NCI-H2227 treated with DMSO at 0.1 percent for 48 hours (cell line): ENCODE measurements around the gene TMEM109.

Source experiments
- DNase-seq: peaks from one replicate; lab custom pipeline; 2025; lab: John Stamatoyannopoulos, UW

The TMEM109 gene

DNA sequence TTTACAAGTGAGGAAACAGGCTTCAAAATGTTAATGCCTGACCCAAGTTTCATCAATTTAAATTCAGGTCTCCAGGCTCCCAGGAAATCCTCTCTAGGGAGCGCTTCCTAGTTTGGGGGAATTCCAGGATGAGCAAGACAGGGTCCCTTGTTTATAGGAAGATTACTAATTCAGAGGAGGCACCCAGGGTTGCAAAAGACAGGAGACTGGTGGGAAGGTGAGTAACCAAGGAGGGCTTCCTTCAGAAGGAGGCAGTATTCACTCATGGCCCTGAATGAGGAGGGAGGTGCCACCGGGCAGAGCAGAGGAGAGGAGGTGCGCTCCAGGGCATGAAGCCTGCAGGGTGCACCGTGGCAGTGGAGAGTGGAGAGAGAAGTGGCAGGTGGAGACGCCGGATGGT, 11.9 kb downstream of the TMEM109 start:
- no peak for DNase-seq

DNA sequence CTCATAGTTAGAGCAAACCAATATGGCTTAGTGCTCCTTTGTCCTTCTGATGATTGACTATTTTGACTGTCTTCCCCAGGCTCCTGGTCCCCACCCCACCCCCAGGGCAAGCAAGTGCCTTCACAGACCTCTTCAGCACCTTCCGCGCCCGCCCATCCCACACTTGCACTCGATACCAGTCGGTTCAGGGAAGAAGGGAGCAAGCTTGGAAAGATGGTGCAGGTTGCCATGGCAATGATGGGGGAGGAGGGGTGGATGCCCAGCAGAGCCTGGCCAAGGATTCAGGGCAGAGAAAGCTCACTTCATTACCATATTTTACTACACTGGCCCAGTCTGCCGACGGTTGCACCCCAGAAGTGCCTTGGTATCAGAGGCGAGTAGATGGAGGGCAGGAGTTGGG, 12.5 kb downstream of the TMEM109 start:
- DNase-seq, result no peak

DNA sequence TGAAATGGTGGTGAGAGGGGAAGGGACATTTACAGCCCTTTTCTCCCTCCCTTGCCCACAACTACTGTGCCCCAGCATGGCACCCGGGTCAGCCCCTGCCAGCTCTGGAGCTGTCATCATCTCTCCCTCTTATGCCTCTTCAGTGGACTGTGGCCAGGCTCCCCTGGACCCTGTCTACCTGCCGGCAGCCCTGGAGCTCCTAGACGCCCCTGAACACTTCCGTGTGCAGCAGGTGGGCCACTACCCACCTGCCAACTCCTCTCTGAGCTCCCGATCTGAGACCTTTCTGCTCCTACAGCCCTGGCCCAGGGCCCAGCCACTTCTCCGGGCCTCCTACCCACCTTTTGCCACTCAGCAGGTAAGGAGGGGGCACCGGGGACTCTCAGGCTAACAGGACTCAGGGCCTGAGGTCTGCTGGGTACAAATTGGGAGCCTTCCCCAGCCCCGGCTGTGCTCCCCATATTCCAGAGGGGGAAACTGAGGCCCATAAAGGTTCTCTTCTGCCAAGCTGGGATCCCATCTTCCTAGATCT, 13.2 kb downstream of the TMEM109 start:
- no peak for DNase-seq

DNA sequence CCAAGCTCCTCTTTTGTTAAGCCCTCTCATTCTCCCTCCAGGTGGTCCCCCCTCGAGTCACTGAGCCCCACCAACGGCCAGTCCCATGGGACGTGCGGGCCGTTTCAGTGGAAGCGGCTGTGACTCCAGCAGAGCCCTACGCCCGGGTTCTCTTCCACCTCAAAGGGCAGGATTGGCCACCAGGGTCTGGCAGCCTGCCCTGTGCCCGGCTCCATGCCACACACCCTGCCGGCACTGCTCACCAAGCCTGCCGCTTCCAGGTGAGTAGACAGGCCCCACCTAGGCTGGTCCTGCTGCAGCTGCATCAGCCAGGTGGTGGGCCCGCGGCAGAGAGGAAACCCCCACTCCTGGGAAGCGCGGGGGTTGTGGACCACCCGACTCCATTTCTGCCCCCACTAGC, 13.6 kb downstream of the TMEM109 start:
- no peak for DNase-seq

DNA sequence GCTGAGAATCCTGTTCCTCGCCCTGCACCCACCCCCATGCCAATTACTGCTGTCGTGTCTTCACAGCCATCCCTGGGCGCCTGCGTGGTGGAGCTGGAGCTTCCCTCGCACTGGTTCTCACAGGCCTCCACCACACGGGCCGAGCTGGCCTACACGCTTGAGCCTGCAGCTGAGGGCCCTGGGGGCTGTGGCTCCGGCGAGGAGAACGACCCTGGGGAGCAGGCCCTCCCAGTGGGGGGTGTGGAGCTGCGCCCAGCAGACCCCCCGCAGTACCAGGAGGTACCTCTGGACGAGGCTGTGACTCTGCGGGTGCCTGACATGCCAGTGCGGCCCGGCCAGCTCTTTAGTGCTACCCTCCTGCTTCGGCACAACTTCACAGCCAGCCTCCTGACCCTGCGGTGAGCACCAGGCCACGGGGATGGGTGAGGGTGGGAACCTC, 14.6 kb downstream of the TMEM109 start:
- DNase-seq, result no peak

DNA sequence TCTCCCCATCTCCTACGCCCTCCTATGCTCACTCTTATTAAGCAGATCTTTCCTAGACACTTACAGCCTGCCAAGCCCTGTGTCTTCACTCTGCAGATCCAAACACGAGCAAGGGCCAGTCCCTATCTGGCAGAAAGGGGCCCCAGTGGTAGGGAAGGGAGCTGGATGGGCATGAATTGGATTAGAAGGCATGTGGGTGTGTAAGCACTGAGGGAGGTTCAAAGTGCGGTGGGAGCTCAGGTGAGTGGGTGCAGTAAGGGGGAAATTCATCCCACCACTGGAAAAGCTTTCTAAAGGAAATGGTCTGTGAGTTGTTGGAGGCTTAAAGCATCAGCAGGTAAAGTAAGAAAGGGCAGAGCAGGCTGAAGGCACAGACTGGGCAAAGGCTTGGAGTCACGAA, 15.8 kb downstream of the TMEM109 start:
- DNase-seq, result no peak

DNA sequence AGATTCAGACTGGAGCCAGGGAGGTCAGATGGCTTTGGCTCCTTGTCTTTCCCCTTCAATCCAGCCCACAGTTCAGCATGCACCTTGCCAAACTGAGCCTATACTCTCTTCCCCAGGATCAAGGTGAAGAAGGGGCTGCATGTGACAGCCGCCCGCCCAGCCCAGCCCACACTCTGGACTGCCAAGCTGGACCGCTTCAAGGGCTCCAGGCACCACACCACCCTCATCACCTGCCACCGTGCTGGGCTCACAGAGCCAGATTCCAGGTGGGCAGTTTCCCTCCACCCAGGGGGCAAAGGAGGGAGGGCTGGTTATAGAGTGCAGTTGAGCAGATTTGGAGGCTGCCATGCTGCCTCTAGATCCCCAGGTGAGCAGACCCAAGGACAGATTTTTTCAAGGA, 16.4 kb downstream of the TMEM109 start:
- no peak for DNase-seq

DNA sequence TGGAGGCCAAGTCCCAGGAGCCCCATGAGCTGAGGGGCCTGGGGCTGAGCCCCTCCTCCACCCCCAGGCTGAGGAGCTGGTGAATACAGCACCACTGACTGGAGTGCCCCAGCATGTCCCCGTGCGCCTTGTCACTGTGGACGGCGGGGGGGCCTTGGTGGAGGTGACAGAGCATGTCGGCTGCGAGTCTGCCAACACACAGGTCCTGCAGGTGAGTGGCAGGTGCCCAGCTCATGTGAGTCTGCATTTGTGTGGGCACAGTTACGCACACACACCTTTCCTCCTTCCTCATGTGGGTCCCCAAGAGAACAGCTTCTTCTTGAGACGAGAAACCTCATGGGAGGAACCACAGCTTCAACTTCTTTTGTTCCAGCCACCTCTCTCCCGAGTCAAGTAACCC, 18.0 kb downstream of the TMEM109 start:
- DNase-seq, result no peak

DNA sequence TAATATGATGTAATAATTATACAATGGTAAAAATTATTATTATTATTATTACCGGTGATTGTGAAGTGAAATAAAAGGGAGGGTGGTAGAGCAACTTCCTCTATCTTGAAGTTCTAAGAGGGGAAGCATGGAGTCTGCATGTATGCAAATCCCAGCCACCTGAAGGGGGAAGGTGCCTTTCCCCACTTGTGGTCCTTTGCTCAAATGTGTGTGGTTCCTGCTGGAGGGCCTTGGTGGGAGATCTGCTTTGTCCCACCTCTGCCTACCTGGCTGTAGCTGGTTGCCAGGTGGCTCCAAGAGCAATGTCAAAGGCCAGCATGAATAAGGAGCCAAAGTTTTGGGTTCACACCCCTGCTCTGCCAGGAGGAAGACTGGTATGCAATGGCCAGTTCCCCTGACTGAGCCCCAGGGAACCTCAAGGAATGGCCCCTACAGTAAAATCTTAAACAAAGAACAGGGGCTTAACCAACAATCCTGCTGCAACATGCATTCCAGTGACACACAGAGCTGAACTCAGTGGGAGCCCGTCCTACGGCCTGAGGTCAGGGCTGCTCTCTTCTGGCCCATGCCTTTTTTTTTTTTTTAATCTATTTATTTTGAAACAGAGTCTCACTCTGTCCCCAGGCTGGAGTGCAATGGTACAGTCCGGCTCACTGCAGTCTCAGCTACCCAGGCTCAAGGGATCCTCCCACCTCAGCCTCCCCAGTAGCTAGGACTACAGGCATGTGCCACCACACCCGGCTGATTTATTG, 18.8 kb downstream of the TMEM109 start:
- DNase-seq, result no peak

DNA sequence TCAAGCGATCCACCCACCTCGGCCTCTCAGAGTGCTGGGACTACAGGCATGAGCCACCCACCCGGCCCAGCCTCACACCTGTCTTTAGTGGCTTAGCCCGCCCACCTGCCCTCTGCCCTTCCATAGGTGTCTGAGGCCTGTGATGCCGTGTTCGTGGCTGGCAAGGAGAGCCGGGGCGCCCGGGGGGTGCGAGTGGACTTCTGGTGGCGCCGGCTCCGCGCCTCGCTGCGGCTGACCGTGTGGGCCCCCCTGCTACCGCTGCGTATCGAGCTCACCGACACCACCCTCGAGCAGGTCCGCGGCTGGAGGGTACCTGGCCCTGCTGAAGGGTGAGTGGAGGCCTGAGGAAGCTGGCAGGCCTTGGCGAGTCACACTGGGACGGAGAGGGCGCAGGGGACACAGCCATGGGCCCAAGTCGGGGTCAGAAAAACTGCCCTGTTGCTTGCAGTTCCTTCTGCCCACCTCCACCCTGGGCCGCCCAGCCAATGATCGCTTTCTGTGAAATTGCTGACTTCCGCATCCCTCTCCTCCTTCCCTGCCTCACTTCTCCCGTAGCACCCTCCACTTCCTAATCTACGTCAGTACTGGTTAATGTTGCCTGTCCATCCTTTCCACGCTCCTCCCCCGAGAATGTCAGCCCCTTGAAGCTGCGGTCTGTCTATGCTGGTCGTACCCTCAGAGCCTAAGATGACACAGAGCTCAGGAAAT, 19.6 kb downstream of the TMEM109 start:
- DNase-seq, result no peak

DNA sequence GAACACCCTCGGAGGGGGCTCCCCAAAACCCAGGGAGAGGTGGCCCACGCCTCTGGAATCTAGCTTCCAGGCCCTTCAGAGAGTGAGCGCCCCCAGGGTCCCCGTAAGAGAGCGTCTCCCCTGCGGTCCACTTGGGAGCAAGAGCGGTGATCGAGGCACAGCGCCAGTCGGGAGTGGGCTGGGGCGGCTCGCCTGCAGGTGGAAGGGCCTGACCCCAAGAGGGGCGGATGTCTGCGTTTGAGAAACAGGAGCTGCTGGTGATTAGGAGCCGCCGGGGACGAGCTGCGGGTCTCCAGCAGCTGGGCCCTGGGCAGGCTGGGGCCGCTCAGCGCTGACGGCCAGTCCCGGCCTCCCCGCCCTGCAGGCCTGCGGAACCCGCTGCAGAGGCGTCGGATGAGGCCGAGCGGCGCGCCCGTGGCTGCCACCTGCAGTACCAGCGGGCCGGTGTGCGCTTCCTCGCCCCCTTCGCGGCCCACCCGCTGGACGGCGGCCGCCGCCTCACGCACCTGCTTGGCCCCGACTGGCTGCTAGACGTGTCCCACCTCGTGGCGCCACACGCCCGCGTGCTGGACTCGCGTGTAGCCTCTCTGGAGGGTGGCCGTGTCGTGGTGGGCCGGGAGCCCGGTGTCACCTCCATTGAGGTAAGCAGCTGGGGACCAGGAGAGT, 20.3 kb downstream of the TMEM109 start:
- no peak for DNase-seq

DNA sequence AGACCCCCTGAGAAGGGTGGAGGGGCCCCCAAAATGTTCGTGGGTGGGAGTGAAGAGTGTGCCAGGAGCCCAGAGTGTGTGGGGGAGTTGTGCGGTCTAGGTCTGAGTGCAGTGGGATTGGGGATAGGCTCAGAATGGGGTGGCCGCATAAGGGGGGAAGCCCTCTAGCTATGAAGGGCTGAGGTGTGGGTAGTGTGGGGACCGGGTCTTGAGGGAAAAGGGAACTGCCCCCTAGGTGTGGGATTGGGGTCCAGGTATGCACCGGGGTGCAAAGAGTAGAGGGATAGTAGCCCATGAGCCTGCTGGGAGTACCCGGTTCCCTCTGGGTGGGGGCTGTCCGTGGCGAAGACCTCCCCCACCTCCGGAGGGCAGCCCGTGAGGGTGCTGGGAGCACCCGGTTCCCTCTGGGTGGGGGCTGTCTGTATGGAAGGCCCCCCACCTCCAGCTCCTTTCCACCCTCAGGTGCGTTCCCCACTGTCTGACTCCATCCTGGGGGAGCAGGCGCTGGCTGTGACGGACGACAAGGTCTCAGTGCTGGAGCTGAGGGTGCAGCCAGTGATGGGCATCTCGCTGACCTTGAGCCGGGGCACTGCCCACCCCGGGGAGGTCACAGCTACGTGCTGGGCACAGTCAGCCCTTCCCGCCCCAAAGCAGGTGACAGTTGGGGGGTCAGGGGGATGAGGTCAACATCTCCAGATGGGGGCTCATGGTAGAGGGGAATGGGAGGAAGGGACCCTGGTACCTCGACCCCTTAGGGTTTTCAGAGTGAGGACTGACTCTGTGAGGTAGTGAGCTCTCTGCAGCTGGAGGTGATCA, 21.0 kb downstream of the TMEM109 start:
- DNase-seq, result no peak

DNA sequence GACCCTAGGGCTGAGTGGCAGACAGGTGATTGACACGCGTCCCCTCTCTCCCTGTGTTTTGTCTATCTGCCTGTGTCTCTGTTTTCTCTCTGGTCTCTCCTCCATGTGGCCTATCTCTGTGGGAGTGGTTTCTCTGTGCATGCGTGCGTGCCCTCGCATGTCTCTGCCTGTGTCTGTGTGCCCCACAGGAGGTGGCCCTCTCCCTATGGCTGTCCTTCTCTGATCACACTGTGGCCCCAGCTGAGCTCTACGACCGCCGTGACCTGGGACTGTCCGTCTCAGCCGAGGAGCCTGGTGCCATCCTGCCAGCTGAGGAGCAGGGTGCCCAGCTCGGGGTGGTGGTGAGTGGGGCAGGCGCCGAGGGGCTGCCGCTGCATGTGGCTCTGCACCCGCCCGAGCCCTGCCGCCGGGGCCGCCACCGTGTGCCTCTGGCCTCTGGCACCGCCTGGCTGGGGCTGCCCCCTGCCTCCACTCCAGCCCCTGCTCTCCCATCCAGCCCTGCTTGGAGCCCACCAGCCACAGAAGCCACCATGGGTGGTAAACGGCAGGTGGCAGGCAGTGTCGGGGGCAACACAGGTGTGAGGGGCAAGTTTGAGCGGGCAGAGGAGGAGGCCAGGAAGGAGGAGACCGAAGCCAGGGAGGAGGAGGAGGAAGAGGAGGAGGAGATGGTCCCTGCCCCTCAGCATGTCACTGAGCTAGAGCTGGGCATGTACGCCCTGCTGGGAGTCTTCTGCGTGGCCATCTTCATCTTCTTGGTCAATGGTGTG, 21.9 kb downstream of the TMEM109 start:
- DNase-seq, result no peak

DNA sequence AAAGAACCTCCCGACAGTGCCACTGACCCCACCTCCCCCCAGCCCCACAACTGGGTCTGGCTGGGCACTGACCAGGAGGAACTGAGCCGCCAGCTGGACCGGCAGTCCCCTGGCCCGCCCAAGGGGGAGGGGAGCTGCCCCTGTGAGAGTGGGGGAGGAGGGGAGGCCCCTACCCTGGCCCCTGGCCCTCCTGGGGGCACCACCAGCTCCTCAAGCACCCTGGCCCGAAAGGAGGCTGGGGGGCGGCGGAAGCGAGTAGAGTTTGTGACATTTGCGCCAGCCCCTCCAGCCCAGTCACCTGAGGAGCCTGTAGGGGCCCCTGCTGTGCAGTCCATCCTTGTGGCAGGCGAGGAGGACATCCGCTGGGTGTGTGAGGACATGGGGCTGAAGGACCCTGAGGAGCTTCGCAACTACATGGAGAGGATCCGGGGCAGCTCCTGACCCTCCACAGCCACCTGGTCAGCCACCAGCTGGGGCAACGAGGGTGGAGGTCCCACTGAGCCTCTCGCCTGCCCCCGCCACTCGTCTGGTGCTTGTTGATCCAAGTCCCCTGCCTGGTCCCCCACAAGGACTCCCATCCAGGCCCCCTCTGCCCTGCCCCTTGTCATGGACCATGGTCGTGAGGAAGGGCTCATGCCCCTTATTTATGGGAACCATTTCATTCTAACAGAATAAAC, 22.6 kb downstream of the TMEM109 start:
- no peak for DNase-seq

DNA sequence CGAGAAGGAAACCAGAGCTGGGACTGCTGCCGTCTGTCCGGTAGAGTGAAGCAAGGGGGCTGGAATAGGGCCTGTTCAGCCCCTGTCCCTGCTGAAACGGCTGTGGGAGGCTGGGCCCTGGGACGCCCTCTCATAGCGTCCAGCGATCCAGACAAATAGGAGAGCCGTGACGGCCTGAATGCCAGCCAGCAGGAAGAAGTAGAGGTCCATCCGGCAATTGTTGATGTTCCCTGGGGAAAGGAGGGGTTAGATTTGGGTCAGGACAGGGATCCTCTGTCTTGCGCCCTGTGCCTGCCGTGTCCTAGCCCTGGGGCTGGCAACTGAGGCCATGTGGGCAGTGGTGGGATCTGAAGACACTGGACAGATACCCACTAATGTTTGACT, 23.2 kb downstream of the TMEM109 start:
- no peak for DNase-seq

DNA sequence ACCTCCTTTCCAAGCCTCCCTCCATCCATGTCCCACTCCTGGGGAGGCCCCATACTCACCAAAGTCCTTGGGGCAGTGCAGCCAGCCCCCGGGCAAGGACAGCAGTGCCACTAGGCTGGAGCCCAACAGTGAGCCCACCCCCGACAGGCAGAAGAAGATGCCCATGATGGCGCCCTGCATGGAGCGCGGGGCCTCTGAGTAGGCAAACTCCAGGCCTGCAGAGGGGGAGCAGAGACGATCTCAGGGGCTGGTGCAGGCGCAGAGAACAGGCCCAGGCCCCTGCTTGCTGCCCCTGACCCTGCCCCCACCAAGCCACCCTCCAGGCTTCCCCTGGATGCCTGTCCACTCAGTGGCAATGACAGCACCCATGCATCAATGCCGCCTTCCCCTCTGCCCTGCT, 23.9 kb downstream of the TMEM109 start:
- no peak for DNase-seq

DNA sequence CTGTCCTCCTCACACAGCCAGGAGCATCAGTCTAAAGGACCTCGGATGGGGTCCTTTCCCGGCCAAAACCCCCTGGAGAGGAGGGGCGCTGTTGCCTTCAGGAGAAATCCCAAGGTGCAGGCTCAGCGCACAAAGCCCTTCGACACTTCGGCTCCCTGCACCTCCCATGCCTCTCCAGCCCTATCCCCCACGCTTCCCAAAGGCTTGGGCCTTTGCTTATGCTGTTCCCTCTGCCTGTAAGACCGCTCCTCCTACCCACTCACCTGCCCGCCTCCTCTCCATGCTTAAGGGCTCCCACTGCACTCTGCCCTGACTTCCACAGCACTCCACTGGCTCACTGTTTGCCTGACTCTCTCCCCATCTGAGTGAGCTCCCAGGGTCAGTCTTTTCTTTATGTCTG, 24.5 kb downstream of the TMEM109 start:
- DNase-seq, result no peak

DNA sequence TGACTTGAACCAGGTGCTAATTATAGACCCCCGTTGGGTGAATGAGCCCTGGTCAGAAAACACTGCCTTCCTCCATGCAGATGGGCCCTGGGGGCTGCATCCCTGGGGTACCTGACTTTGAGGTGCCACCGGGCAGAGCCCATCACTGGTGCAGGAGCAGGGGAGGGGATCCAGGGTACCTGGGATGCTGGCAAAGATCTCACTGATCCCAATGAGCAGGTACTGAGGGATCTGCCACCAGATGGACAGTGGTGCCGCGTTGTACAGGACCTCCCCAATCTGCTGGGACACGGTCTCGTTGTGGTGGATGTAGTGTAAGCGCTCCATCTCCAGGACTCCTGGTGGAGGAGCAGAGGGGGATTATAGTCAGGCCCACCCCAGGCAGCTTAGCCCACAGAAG, 25.3 kb downstream of the TMEM109 start:
- no peak for DNase-seq

DNA sequence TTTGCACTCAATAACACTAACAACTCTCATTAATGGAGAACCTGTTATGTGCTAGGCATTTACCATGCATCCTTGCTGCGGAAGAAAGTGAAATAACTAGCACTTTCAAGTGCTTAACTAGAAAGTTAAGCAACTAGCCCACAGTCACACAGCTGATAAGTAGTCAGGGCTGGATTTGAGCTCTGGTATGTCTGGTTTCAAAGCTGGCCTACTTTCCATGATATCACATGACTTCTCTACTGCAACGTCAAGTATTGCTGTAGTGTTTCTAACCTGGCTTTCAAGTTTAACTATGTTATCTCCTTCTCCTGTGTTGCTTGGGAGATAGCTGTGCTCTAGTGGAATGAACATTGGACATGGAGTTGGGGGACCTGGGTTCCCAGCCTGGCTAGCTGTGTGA, 25.9 kb downstream of the TMEM109 start:
- no peak for DNase-seq

DNA sequence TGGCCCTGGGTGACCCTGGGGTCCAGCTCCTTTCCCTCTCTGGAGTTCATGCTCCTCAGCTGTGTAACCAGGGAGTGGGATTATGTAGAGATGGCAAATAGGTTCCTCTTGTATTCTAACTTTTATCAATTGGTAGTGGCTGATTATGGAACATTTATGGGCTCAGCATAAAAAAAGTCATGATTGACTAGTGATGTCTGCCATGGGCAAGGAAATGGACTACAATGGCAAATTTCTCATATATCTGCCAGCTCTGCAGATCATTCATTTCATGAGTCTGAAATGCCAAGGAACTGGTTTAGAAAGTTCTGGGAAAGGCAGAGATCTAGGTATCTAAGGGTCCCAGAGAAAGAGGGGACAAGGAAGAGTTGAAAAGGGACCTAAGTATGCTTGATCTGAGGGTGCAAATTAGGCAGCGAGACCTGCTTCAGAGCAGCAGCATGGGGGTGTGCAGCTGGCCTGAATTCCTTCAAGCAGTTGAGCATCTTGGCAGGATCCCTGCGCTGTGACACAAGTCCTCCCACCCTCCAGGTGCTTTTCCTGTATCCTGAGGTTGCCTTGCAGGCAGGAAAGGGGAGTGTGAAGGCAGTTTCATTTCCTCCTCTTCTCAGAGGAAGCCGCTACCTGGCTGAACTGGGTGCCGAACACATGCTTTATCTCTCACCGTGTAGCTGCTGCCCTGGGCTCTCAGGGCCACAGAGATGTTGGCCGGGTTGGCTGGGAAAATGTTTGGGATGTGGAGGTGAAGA, 27.6 kb downstream of the TMEM109 start:
- DNase-seq, result no peak
